ENCODE results near the gene CACNA1G.

Gene CACNA1G

GRCh38 chr17:50533185-50533584 lies 27.3 kb upstream of the CACNA1G start:
- DNase-seq (ENCODE audit: low read depth in 2 of 2, low spot score in 1 of 2), result no peak

- no peak for DNase-seq (ENCODE audit: low read depth in 2 of 2, low spot score in 1 of 2)
Observed at GRCh38 chr17:50533720-50534148, 26.8 kb upstream of the CACNA1G start.

- DNase-seq (ENCODE audit: low read depth in 2 of 2, low spot score in 1 of 2), result no peak
Observed at GRCh38 chr17:50534222-50534978, 26.1 kb upstream of the CACNA1G start.

GRCh38 chr17:50534979-50535326 lies 25.6 kb upstream of the CACNA1G start:
- no peak for DNase-seq (ENCODE audit: low read depth in 2 of 2, low spot score in 1 of 2)

- no peak for DNase-seq (ENCODE audit: low read depth in 2 of 2, low spot score in 1 of 2)
Observed at GRCh38 chr17:50535407-50535806, 25.1 kb upstream of the CACNA1G start.

GRCh38 chr17:50536683-50537646 lies 23.6 kb upstream of the CACNA1G start:
- DNase-seq (ENCODE audit: low read depth in 2 of 2, low spot score in 1 of 2), result no peak

GRCh38 chr17:50537721-50538548 lies 22.6 kb upstream of the CACNA1G start:
- DNase-seq (ENCODE audit: low read depth in 2 of 2, low spot score in 1 of 2), result no peak

GRCh38 chr17:50538549-50539410 lies 21.7 kb upstream of the CACNA1G start:
- no peak for DNase-seq (ENCODE audit: low read depth in 2 of 2, low spot score in 1 of 2)

- no peak for DNase-seq (ENCODE audit: low read depth in 2 of 2, low spot score in 1 of 2)
Observed at GRCh38 chr17:50539762-50540559, 20.6 kb upstream of the CACNA1G start.

- no peak for DNase-seq (ENCODE audit: low read depth in 2 of 2, low spot score in 1 of 2)
Observed at GRCh38 chr17:50540560-50541401, 19.7 kb upstream of the CACNA1G start.

- no peak for DNase-seq (ENCODE audit: low read depth in 2 of 2, low spot score in 1 of 2)
Observed at GRCh38 chr17:50541402-50541715, 19.2 kb upstream of the CACNA1G start.

- peak; percentile 60 to 63 for DNase-seq (ENCODE audit: low read depth in 2 of 2, low spot score in 1 of 2)
Observed at GRCh38 chr17:50541716-50542688, 18.5 kb upstream of the CACNA1G start.

- no peak for DNase-seq (ENCODE audit: low read depth in 2 of 2, low spot score in 1 of 2)
Observed at GRCh38 chr17:50542795-50543774, 17.4 kb upstream of the CACNA1G start.

- no peak for DNase-seq (ENCODE audit: low read depth in 2 of 2, low spot score in 1 of 2)
Observed at GRCh38 chr17:50544516-50544915, 16.0 kb upstream of the CACNA1G start.

GRCh38 chr17:50545311-50545710 lies 15.2 kb upstream of the CACNA1G start:
- no peak for DNase-seq (ENCODE audit: low read depth in 2 of 2, low spot score in 1 of 2)

GRCh38 chr17:50546701-50547034 lies 13.8 kb upstream of the CACNA1G start:
- no peak for DNase-seq (ENCODE audit: low read depth in 2 of 2, low spot score in 1 of 2)

All from stimulated activated CD8-positive, alpha-beta memory T cell treated with anti-CD3 and anti-CD28 coated beads, Interleukin-4, amount 100 ng/mL, for 4 hours (primary cell).